Measurements from ENCODE around the gene MAGI2. TPM values are rescaled to one million over a fixed set of nuclear protein-coding genes. Genes with fewer than 3 reads are reported as not detected.

MAGI2 gene
- total RNA-seq, 2 donors from 2014 or later = 10.3 to 19.2 TPM

DNA sequence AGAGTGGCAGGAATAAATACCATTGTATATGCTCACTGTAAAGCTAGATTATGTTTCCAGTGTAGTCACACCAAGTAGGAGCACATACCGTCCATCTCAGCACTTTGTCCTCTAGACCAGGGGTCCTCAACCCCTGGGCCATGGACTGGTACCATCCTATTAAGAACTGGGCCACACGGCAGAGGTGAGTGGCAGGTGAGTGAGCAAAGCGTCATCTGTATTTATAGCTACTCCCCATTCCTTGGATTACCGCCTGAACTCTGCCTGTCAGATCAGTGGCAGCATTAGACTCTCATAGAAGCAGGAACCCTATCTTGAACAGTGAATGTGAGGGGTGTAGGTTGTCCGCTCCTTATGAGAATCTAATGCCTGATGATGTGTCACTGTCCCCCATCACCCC, 735.3 kb downstream of the MAGI2 start:
- Mint-ChIP-seq H3K36me3 (ENCODE audit: low read depth) (no peaks in the 10 kb centered on the region), H3K27me3 (ENCODE audit: insufficient read depth) (no peaks in the 10 kb centered on the region), H3K4me3 (no peak overlapping the region), H3K9me3 (no peaks in the 10 kb centered on the region), H3K27ac (no peak overlapping the region), H3K4me1 (peaks cover 30% of the 10 kb centered on the region)
- TF ChIP-seq, protein P1, sequence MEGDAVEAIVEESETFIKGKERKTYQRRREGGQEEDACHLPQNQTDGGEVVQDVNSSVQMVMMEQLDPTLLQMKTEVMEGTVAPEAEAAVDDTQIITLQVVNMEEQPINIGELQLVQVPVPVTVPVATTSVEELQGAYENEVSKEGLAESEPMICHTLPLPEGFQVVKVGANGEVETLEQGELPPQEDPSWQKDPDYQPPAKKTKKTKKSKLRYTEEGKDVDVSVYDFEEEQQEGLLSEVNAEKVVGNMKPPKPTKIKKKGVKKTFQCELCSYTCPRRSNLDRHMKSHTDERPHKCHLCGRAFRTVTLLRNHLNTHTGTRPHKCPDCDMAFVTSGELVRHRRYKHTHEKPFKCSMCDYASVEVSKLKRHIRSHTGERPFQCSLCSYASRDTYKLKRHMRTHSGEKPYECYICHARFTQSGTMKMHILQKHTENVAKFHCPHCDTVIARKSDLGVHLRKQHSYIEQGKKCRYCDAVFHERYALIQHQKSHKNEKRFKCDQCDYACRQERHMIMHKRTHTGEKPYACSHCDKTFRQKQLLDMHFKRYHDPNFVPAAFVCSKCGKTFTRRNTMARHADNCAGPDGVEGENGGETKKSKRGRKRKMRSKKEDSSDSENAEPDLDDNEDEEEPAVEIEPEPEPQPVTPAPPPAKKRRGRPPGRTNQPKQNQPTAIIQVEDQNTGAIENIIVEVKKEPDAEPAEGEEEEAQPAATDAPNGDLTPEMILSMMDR (conservative IDR thresholded peaks at IDR 0.05) = no peak
- H3K9ac ChIP-seq (ENCODE audit: extremely low read depth, low read length, poor library complexity, severe bottlenecking) = no peak overlapping the region
- DNase-seq = no peak
- no peaks in the 10 kb centered on the region for H3K9me3 ChIP-seq (ENCODE audit: control insufficient read depth, low read length)
- H3K4me1 ChIP-seq (ENCODE audit: control insufficient read depth, insufficient read depth, low read length) = no peaks in the 10 kb centered on the region
- WGBS, 2 experiments (ENCODE audit: insufficient coverage in 1 of 2, insufficient read length in 1 of 2) = 85 to 86% methylated on average over 1 to 5 of the region's 5 CpGs
- H3K27ac ChIP-seq (ENCODE audit: low read depth, low read length) = no peak overlapping the region
- H3K4me3 ChIP-seq (ENCODE audit: low read length) = no peak overlapping the region
- H3K36me3 ChIP-seq (ENCODE audit: control insufficient read depth, insufficient read depth, low read length) = no peaks in the 10 kb centered on the region
- no peaks in the 10 kb centered on the region for H3K27me3 ChIP-seq (ENCODE audit: control insufficient read depth, insufficient read depth, low read length, poor library complexity, severe bottlenecking)

DNA sequence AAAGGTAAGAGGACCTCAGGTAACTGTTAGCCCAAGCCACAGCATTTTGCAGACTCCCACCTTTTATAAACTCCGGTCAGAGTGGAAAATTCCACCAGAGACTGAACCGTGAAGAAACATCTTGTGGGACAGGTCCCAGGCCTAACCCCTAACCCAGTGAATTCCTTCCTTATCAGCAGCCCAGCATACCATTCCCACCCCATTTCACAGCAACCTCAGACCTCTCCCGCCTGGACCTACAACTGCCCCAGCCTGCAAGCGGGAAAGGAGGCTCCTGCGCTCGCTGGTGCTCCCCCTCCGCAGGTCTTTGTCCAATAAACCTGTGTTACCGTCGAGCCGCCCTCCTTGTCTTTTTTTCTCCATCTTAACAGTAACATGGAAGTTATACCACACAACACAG, 736.6 kb downstream of the MAGI2 start:
- H3K27me3 Mint-ChIP-seq (ENCODE audit: insufficient read depth) = no peaks in the 10 kb centered on the region
- TF ChIP-seq, protein P1 (conservative IDR thresholded peaks at IDR 0.05) = no peak
- Histone ChIP-seq H3K27ac (ENCODE audit: low read depth, low read length) (no peak overlapping the region), H3K9me3 (ENCODE audit: control insufficient read depth, low read length) (no peaks in the 10 kb centered on the region), H3K4me1 (ENCODE audit: control insufficient read depth, insufficient read depth, low read length) (peaks cover 4% of the 10 kb centered on the region), H3K4me3 (ENCODE audit: low read length) (no peak overlapping the region), H3K9ac (ENCODE audit: extremely low read depth, low read length, poor library complexity, severe bottlenecking) (peak overlapping the region; percentile 7), H3K36me3 (ENCODE audit: control insufficient read depth, insufficient read depth, low read length) (no peaks in the 10 kb centered on the region), H3K27me3 (ENCODE audit: control insufficient read depth, insufficient read depth, low read length, poor library complexity, severe bottlenecking) (no peaks in the 10 kb centered on the region)
- 78 to 84% methylated on average over 6 to 10 of the region's 10 CpGs for WGBS, 2 experiments (ENCODE audit: insufficient coverage in 1 of 2, insufficient read length in 1 of 2)
- H3K36me3 Mint-ChIP-seq (ENCODE audit: low read depth) = no peaks in the 10 kb centered on the region
- H3K4me3 Mint-ChIP-seq = no peak overlapping the region
- H3K4me1 Mint-ChIP-seq = peaks cover 38% of the 10 kb centered on the region
- peak overlapping the region; percentile 90 for H3K27ac Mint-ChIP-seq
- DNase-seq = peak; percentile 76
- H3K9me3 Mint-ChIP-seq = no peaks in the 10 kb centered on the region

DNA sequence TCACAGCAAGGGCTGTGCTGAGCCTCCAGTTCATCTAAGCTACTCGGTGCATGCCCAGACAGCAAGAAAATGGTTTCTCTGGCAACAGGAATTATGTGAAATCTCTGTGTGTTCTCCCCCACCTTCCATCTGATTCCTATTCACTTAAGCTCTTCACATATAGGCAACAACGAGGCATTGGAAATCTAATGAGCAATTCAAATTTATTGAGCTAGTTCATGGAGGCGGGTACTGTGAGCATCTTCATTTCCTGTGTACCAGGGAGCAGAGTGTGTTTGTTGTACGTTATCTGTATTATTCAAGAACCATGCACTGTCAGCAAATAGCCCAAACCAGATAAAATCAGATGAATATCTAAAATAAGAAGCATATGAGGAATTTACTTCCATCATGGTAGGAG, 739.1 kb downstream of the MAGI2 start:
- H3K4me3 Mint-ChIP-seq = no peak overlapping the region
- no peaks in the 10 kb centered on the region for H3K27me3 Mint-ChIP-seq (ENCODE audit: insufficient read depth)
- Histone ChIP-seq H3K27ac (ENCODE audit: low read depth, low read length) (peak overlapping the region; percentile 83), H3K36me3 (ENCODE audit: control insufficient read depth, insufficient read depth, low read length) (no peaks in the 10 kb centered on the region), H3K9me3 (ENCODE audit: control insufficient read depth, low read length) (no peaks in the 10 kb centered on the region), H3K4me3 (ENCODE audit: low read length) (no peak overlapping the region), H3K4me1 (ENCODE audit: control insufficient read depth, insufficient read depth, low read length) (peaks cover 4% of the 10 kb centered on the region), H3K9ac (ENCODE audit: extremely low read depth, low read length, poor library complexity, severe bottlenecking) (no peak overlapping the region), H3K27me3 (ENCODE audit: control insufficient read depth, insufficient read depth, low read length, poor library complexity, severe bottlenecking) (no peaks in the 10 kb centered on the region)
- H3K36me3 Mint-ChIP-seq (ENCODE audit: low read depth) = no peaks in the 10 kb centered on the region
- WGBS, 2 experiments (ENCODE audit: insufficient coverage in 1 of 2, insufficient read length in 1 of 2) = 90% methylated on average over 4 of the region's 4 CpGs; no CpG with 5 or more reads in 1 of the 2 experiments
- no peak for DNase-seq
- H3K27ac Mint-ChIP-seq = no peak overlapping the region
- TF ChIP-seq, protein P1 (conservative IDR thresholded peaks at IDR 0.05) = no peak
- H3K4me1 Mint-ChIP-seq = peaks cover 59% of the 10 kb centered on the region
- no peaks in the 10 kb centered on the region for H3K9me3 Mint-ChIP-seq
